Adrenal gland (tissue), 12 donors: ENCODE measurements around the gene CD79A. TPM values are rescaled to one million over a fixed set of nuclear protein-coding genes. Genes with fewer than 3 reads are reported as not detected.

Source experiments
- DNase-seq, 7 donors: peaks; one replicate each; pipeline ENCODE4 v3.0.0-alpha.2; 2019 to 2020
- H3K27ac ChIP-seq, 5 donors: fragments of 200-600 bp; sonication (generic) in 4 of 5; 1 replicate in 3 of 5; 2 replicates in 2 of 5; pipeline versions ENCODE4 v1.5.1 to v1.8.0; 2016 to 2020; ENCODE audit warnings: mild to moderate bottlenecking in 1 of 5
- H3K27me3 ChIP-seq: fragments of 200-600 bp; 2 replicates; pipeline ENCODE4 v1.8.0; 2021
- H3K36me3 ChIP-seq, 2 donors: fragments of 200-600 bp; replicated peaks in 1 of 2; 1 replicate in 1 of 2; 2 replicates in 1 of 2; pipeline versions ENCODE4 v1.5.1 to v1.8.0; 2018 to 2022
- H3K4me1 ChIP-seq, 2 donors: fragments of 200-600 bp; replicated peaks in 1 of 2; 1 replicate in 1 of 2; 2 replicates in 1 of 2; pipeline versions ENCODE4 v1.5.1 to v1.8.0; 2018 to 2021
- H3K4me3 ChIP-seq, 4 donors: fragments of 200-600 bp; sonication (generic) in 3 of 4; one replicate each; pipeline ENCODE4 v1.5.1; 2016 to 2018
- H3K9me3 ChIP-seq, 3 donors: fragments of 200-600 bp; sonication (generic) in 1 of 3; replicated peaks in 1 of 3; 1 replicate in 2 of 3; 2 replicates in 1 of 3; pipeline versions ENCODE4 v1.5.1 to v1.8.0; 2016 to 2021
- POLR2A ChIP-seq, 2 donors: fragments of 450-650 bp; IDR thresholded peaks; one replicate each; pipeline ENCODE4 v1.6.1; 2017; ENCODE audit warnings: antibody characterized with exemption in 2 of 2, mild to moderate bottlenecking in 2 of 2, moderate library complexity in 1 of 2
- WGBS, 4 donors: extraction: QIAGEN DNeasy Blood & Tissue Kit in 2 of 4; methylation state at CpG; one replicate each; pipeline versions ENCODE4 v1.1.5 to v1.1.7; 2013 to 2017; 5-methylcytosine and 5-hydroxymethylcytosine counted together
- intact Hi-C, 2 donors: fragments of 100-400 bp; cut with DNase I; formaldehyde crosslinking; loops; one replicate each; pipeline versions ENCODE4 v1.14.1 to v1.15.0; 2022 to 2023
- polyA plus RNA-seq, 3 donors: library from polyadenylated mRNA; stranded (reverse); fragments of 200-250 nt in 2 of 3; fragments of 350-450 nt in 1 of 3; fragmentation: Illumina TruSeq in 1 of 3; extraction: RNeasy Lipid Tissue Mini Kit (QIAGEN cat#74804) in 1 of 3; gene quantifications; one replicate each; pipeline ENCODE4 v1.2.3, GENCODE V29; 2013 to 2014
- total RNA-seq, 9 donors: library from RNA; depleted of rRNA in 4 of 9; stranded (reverse); fragments of >200 nt in 4 of 9; fragments of 120-200 nt in 1 of 9; fragmentation: NEBNext Ultra II Directional in 1 of 9; extraction: Animal tissue kit (Norgen Biotek cat#: 25700) in 1 of 9; gene quantifications; one replicate each; pipeline versions ENCODE4 v1.1.0 to v1.2.4, GENCODE V29; 2013 to 2023
- TF ChIP-seq, protein P1 (sequence below), 6 experiments: fragments of 450-650 bp in 4 of 6; fragments of 200-600 bp in 2 of 6; sonication (generic) in 1 of 6; IDR thresholded peaks; 1 replicate in 5 of 6; 2 replicates in 1 of 6; pipeline versions ENCODE4 v1.5.1 to v1.8.0; 2016 to 2021; ENCODE audit warnings: antibody characterized with exemption in 6 of 6, mild to moderate bottlenecking in 2 of 6, moderate library complexity in 1 of 6
- donor health status: healthy with polysubstance abuse.
- donor health status: Bipolar disorder and iron deficiency.
- donor health status: DM: yes; HTN: yes; CAD: no.
- donor health status: DM: no; HTN: no; CAD: no.
- donor health status: DM: no; HTN: no; CAD: no.
- donor health status: DM: yes; HTN: yes; CAD: no.

CD79A gene
- total and polyA plus RNA-seq, 12 donors, result 0.28 to 6.2 (median 0.50) TPM; not detected in 3

DNA sequence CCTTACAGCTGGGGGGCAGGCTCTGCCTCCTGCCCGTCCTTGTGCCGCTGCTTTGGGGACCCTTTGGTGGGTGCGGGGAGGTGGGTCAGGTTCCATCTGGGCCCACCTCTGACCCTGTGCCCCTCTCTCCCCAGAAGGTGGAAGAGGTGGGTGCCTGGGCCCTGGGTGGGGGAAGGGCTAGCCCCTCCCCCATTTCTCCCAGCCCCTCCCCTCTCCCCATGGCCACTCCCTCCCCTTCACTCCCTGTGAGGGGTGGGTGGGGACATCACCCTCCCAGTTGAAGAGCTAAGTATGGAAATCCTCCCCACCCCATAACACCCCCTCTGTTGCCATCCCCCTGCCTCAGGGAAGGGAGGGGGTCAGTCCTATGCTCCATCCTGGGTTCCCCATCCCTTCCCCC is 20.1 kb downstream of the CD79A start:
- H3K9me3 ChIP-seq, result no peaks in the 10 kb centered on the region
- WGBS, 4 donors, result 95 to 100% (median 97%) methylated on average over 3 of the region's 3 CpGs; no CpG with 5 or more reads in 1 of the 4 donors

DNA sequence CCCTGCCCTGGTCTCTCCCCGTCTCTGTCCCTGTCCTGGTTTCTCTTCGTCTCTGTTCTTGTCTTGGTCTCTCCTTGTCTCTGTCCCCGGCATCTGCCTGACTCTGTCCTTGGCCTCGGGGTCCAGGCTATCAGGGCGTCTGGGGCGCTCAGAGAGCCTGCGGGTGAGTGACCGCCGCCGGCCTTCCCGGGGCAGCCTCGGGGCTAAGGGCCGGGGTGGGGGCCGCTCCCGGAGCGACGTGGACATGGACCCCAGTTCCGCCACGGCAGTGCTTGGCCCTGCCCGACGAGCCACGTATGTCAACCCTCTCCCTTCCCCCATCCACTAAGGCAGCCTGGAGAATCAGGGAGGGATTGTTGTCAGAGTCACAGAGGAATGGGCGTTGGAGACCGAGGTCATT is 20.7 kb downstream of the CD79A start:
- WGBS, 4 donors, result 83 to 87% (median 85%) methylated on average over 24 of the region's 24 CpGs
- H3K4me1 ChIP-seq, result no peaks in the 10 kb centered on the region
- no peak for TF ChIP-seq POLR2A (IDR thresholded peaks at IDR 0.05)
- TF ChIP-seq, protein P1, sequence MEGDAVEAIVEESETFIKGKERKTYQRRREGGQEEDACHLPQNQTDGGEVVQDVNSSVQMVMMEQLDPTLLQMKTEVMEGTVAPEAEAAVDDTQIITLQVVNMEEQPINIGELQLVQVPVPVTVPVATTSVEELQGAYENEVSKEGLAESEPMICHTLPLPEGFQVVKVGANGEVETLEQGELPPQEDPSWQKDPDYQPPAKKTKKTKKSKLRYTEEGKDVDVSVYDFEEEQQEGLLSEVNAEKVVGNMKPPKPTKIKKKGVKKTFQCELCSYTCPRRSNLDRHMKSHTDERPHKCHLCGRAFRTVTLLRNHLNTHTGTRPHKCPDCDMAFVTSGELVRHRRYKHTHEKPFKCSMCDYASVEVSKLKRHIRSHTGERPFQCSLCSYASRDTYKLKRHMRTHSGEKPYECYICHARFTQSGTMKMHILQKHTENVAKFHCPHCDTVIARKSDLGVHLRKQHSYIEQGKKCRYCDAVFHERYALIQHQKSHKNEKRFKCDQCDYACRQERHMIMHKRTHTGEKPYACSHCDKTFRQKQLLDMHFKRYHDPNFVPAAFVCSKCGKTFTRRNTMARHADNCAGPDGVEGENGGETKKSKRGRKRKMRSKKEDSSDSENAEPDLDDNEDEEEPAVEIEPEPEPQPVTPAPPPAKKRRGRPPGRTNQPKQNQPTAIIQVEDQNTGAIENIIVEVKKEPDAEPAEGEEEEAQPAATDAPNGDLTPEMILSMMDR (IDR thresholded peaks at IDR 0.05), result no peak
- H3K27me3 ChIP-seq, result no peaks in the 10 kb centered on the region
- H3K4me3 ChIP-seq, result no peak overlapping the region
- H3K9me3 ChIP-seq, result no peaks in the 10 kb centered on the region
- H3K36me3 ChIP-seq, result peaks cover 0 to 70% of the 10 kb centered on the region in 2 donors
- no peak overlapping the region for H3K27ac ChIP-seq
- DNase-seq, result no peak
- intact Hi-C loops, result no loop called here

More for the DNA sequence above, 20.1 kb downstream of the CD79A start:
- intact Hi-C loops, result no loop called here
- Histone ChIP-seq H3K36me3 (peaks cover 0 to 70% of the 10 kb centered on the region in 2 donors), H3K4me3 (no peak overlapping the region), H3K27me3 (no peaks in the 10 kb centered on the region), H3K4me1 (no peaks in the 10 kb centered on the region), H3K27ac (no peak overlapping the region)
- DNase-seq, result no peak
- TF ChIP-seq POLR2A (IDR thresholded peaks at IDR 0.05), result no peak
- TF ChIP-seq, protein P1 (IDR thresholded peaks at IDR 0.05), result no peak

DNA sequence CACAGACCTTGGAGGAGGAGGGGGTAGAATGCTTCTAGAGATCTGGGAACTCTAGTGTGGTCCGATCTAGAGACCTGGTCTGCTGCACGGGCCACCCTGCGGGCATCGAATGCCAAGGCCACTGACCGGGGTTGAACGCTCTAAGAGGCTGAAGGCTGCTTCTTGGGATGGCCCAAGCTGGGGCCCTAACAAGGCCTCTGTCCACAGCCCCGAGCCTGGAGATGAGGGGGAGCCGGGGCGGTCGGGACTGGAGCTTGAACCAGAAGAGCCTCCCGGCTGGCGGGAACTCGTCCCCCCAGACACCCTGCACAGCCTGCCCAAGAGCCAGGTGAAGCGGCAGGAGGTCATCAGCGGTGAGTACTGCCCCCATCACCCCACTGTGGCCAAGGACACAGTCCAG is 21.2 kb downstream of the CD79A start:
- TF ChIP-seq, protein P1 (IDR thresholded peaks at IDR 0.05), result no peak
- no peak for TF ChIP-seq POLR2A (IDR thresholded peaks at IDR 0.05)
- no peak for DNase-seq
- peaks cover 0 to 72% of the 10 kb centered on the region in 2 donors for H3K36me3 ChIP-seq
- WGBS, 4 donors, result 86 to 90% (median 89%) methylated on average over 13 to 15 of the region's 15 CpGs
- intact Hi-C loops, result no loop called here
- H3K27ac ChIP-seq, result no peak overlapping the region
- H3K4me1 ChIP-seq, result no peaks in the 10 kb centered on the region
- H3K9me3 ChIP-seq, result no peaks in the 10 kb centered on the region
- no peak overlapping the region for H3K4me3 ChIP-seq
- H3K27me3 ChIP-seq, result no peaks in the 10 kb centered on the region

DNA sequence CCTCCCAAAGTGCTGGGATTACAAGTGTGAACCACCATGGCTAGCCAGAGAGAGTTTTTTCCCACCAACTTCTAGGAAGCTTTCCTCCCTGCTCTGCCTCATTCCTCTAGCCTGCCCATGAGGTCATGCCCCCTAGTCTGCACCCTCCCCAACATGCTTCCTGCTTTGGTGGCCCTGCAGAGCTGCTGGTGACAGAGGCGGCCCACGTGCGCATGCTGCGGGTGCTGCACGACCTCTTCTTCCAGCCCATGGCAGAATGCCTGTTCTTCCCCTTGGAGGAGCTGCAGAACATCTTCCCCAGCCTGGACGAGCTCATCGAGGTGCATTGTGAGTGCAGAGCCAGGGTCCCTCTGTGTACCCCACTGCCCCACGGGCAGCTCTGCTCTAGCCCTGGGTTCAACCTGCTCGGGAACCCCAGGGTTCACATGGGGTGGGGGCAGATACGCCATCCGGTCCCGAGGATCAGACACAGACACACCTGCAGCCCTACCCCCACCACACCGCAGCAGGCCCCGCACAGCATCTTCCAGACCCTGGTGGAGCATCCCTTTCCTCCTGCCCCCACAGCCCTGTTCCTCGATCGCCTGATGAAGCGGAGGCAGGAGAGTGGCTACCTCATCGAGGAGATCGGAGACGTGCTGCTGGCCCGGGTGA is 24.8 kb downstream of the CD79A start:
- no peak overlapping the region for H3K27ac ChIP-seq
- DNase-seq, result no peak
- H3K27me3 ChIP-seq, result no peaks in the 10 kb centered on the region
- H3K9me3 ChIP-seq, result no peaks in the 10 kb centered on the region
- no peak overlapping the region for H3K4me3 ChIP-seq
- intact Hi-C loops, result no loop called here
- TF ChIP-seq POLR2A (IDR thresholded peaks at IDR 0.05), result no peak
- TF ChIP-seq, protein P1 (IDR thresholded peaks at IDR 0.05), result no peak
- 92 to 95% (median 94%) methylated on average over 10 to 21 of the region's 21 CpGs for WGBS, 4 donors
- H3K4me1 ChIP-seq, result no peaks in the 10 kb centered on the region
- peaks cover 0 to 88% of the 10 kb centered on the region in 2 donors for H3K36me3 ChIP-seq
